COLO829 (cell line): ENCODE measurements around the gene HOXC13.

Experiments
- DNase-seq: peaks from one replicate; pipeline ENCODE4 v3.0.0; 2012; ENCODE audit warnings: low spot score

HOXC13 gene

GRCh38 chr12:53938326-53939140, at the start of gene HOXC13:
Gene HOXC13 (plus strand): TSS chr12:53938831. CDS start chr12:53938907, 76 bp downstream.
- peak; percentile 95 for DNase-seq

DNA sequence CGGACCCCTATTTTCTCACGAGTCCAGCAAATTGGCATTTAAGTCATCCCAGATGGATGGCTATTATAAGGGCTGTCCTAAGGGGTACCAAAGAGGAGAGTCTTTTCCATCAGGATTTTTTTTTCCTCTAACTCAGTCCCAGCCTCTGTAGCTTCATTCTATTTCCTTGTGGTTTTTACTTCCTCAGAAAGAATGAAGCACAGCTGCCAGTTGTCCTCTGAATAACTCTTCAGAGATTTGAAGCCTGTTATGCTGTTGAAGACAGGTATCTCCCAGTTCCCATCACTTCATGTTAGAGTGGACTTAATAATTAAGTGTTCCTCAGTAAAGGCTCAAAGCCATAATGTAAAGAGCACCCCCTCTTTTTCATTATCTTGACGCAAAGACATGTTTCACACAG, 48.5 kb upstream of the HOXC13 start:
- no peak for DNase-seq

- no peak for DNase-seq
These were observed 45.8 kb upstream of the HOXC13 start for GRCh38 chr12:53892762-53893395.

DNA sequence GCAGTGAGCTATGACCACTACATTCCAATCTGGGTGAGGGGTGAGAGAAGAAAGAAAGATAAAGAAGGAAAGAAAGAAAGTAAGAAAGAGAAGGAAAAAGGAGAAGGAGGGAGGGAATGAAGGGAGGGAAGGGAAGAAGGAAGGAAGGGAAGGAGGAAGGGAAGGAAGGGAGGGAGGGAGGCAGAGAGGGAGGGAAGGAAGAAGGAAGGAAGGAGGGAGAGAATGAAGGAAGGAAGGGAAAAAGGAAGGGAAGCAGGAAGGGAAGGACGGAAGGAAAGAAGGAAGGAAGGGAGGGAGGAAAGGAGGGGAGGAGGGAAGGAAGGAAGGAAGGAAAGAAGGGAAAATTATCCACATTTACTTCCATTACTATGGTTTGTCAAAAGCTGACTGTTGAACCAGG, 39.4 kb upstream of the HOXC13 start:
- no peak for DNase-seq

DNA sequence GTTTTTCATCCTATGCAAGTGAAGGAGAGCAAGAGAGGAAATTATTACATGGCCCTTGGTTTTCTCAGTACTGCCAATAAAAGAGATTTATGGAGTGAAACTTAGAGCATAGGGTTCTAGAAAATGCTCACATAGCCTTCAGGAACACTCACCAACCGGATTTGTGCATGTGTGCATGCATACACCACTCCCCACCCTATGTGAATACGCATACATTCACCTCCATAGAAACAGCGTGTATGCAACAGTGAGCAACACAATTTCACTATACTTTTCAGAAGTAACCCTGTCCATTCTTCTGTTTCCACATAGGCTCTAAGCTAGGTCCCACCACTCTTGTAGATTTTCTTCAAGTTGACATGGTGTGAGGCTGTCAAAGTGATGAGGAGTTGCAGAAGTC, 31.5 kb upstream of the HOXC13 start:
- DNase-seq = no peak

DNA sequence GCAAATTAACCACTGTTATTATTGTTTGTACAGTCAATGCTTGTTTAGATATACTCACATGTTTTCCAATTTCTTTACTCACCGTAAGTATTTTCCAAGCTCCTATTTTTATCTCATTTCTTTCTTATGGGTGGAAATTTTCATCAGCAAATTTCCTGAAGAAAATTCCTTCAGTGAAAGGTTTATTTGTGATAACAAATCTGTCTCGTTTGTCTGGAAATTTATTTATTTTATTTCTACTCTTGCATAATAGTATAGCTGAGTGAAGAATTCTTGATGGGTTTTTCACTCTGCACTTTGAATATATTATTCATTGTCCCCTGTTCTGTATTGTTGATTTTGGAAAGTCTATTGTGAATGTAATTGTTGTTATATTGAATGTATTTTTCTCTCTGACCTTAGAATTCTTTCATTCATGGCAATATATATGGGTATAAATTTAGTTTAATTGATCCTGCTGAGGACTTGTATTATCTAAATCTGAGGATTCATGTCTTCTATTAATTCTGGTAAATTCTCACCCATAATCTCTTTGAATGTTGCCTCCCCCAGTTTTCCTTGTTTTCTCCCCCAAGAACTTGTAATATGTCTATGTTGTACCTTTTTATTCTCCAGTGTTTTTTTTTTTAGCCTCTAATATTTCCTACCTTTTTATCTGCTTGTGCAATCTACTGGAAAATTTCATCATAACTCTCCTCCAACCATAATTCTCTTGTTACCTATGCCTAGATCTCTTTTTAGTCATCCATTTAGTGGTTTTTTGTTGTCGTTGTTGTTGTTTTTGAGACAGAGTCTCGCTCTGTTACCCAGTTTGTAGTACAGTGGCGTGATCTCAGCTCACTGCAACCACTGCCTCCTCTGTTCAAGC, 21.6 kb upstream of the HOXC13 start:
- no peak for DNase-seq

GRCh38 chr12:53924521-53925405, 13.9 kb upstream of the HOXC13 start:
- DNase-seq = no peak

GRCh38 chr12:53927220-53928029, 11.2 kb upstream of the HOXC13 start:
- DNase-seq = no peak

GRCh38 chr12:53928054-53928835, 10.4 kb upstream of the HOXC13 start:
- DNase-seq = no peak

GRCh38 chr12:53929527-53929926, 9.1 kb upstream of the HOXC13 start:
- no peak for DNase-seq

- no peak for DNase-seq
These were observed 7.9 kb upstream of the HOXC13 start for GRCh38 chr12:53930591-53931255.

DNA sequence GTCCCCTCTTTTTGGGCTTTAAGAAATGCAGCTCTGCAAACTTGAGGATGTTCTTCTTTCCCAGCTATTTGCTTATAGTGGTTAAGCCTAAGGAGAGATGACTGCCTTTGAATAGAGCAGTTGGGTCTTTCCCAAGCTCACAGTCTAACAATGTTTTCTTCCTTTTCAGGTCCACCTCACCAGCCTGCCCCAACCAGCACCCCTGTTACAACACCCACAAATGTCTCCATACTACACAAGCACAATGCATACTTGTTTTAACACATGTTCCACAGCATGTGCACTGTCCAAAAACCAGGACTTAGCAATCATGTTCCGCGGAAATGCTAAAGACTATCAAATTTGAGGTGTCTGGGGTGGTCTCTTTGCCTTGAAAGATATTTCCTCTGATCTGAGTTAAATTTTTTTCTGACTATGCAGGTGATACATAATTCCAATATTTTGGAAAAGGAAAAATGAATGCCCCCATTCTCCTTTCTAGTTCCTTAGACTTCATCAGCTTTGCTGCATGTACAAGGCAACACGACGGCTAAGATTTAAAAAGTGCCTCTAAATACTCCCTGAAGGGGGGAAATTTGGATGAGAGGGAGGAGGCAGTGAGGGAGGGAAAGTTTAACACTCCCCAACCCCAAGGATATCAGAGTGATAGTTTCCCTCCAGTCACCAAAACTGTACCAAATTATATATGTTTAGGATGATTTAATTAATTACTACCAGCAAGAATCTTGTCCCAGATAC, 6.6 kb upstream of the HOXC13 start:
- no peak for DNase-seq

- DNase-seq = no peak
These were observed 5.7 kb upstream of the HOXC13 start for GRCh38 chr12:53932915-53933314.

GRCh38 chr12:53935383-53936341, 3.0 kb upstream of the HOXC13 start:
- no peak for DNase-seq

DNA sequence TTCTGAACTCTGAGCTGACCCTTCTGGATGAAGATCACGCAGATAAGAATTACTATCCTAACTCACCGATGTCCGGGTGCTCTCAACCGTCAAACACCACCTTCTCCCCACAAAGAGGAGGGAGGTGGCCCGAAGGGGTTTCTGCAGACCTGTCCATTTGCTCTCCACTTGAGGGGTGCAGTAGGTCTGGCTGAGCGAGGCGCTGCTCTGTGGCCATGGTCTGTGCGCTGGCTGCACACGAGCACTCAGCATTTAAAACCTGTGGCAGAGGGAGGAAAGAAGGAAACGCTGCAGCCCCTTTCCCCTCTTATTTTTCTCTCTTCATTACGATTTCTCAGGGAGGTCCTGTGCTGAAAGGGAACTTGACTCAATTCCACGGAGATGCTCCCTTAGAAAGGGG, 1.5 kb upstream of the HOXC13 start:
- DNase-seq = no peak

- DNase-seq = no peak
These were observed 870 bp upstream of the HOXC13 start for GRCh38 chr12:53937596-53938325.
